Neural progenitor cell (in vitro differentiated cells): ENCODE results near the gene GUCY1A2. TPM values are rescaled to one million over a fixed set of nuclear protein-coding genes. Genes with fewer than 3 reads are reported as not detected.

ENCODE experiments used
- DNase-seq: peaks from one replicate; pipeline ENCODE4 v3.0.0-alpha.2; 2016; ENCODE audit warnings: low spot score
- H2AFZ ChIP-seq: fragments of 200-600 bp; sonication (generic); replicated peaks from 2 replicates; pipeline ENCODE4 v1.6.1; 2016; ENCODE audit warnings: antibody characterized with exemption
- H3F3A ChIP-seq: fragments of 200-600 bp; sonication (generic); 2 replicates; pipeline ENCODE4 v1.6.1; 2016; ENCODE audit warnings: antibody characterized with exemption, low read depth
- H3K27ac ChIP-seq: fragments of 200-600 bp; sonication (generic); 2 replicates; pipeline ENCODE4 v1.5.1; 2016; ENCODE audit warnings: mild to moderate bottlenecking
- H3K27me3 ChIP-seq: fragments of 200-600 bp; sonication (generic); 2 replicates; pipeline ENCODE4 v1.6.1; 2016; ENCODE audit warnings: mild to moderate bottlenecking, moderate library complexity
- H3K36me3 ChIP-seq: fragments of 200-600 bp; sonication (generic); 2 replicates; pipeline ENCODE4 v1.5.1; 2016
- H3K4me1 ChIP-seq: fragments of 200-600 bp; sonication (generic); 2 replicates; pipeline ENCODE4 v1.6.1; 2016; ENCODE audit warnings: mixed run types
- H3K4me2 ChIP-seq: fragments of 200-600 bp; sonication (generic); 2 replicates; pipeline ENCODE4 v1.6.1; 2016
- H3K4me3 ChIP-seq: fragments of 200-600 bp; sonication (generic); 2 replicates; pipeline ENCODE4 v1.5.1; 2016
- H3K79me2 ChIP-seq: fragments of 200-600 bp; sonication (generic); 2 replicates; pipeline ENCODE4 v1.6.1; 2016; ENCODE audit warnings: low read depth
- H3K9ac ChIP-seq: fragments of 200-600 bp; sonication (generic); 2 replicates; pipeline ENCODE4 v1.6.1; 2016
- H3K9me3 ChIP-seq: fragments of 200-600 bp; sonication (generic); 2 replicates; pipeline ENCODE4 v1.5.1; 2016; ENCODE audit warnings: low read depth
- H4K20me1 ChIP-seq: fragments of 200-600 bp; sonication (generic); 2 replicates; pipeline ENCODE4 v1.6.1; 2016; ENCODE audit warnings: low read depth
- H3K27ac Mint-ChIP-seq: 3 replicates; pipeline ENCODE4 v1.8.0; 2021; ENCODE audit warnings: mixed read lengths
- H3K27me3 Mint-ChIP-seq: 2 replicates; pipeline ENCODE4 v1.8.0; 2022; ENCODE audit warnings: low read depth, mild to moderate bottlenecking, inconsistent platforms, moderate library complexity, mixed read lengths; ENCODE audit not compliant: insufficient read depth
- H3K36me3 Mint-ChIP-seq: 3 replicates; pipeline ENCODE4 v1.8.0; 2021; ENCODE audit warnings: mixed read lengths
- H3K4me1 Mint-ChIP-seq: 3 replicates; pipeline ENCODE4 v1.8.0; 2021; ENCODE audit warnings: mixed read lengths
- H3K4me3 Mint-ChIP-seq: 3 replicates; pipeline ENCODE4 v1.8.0; 2021; ENCODE audit warnings: mild to moderate bottlenecking, moderate library complexity, mixed read lengths
- H3K9me3 Mint-ChIP-seq: 3 replicates; pipeline ENCODE4 v1.8.0; 2020; ENCODE audit warnings: mixed read lengths
- CTCF ChIP-seq: fragments of 200-600 bp; sonication (generic); IDR thresholded peaks from 2 replicates; pipeline ENCODE4 v1.5.1; 2017; ENCODE audit warnings: antibody characterized with exemption, mild to moderate bottlenecking
- EZH2 ChIP-seq: fragments of 200-600 bp; sonication (generic); IDR thresholded peaks from 2 replicates; pipeline ENCODE4 v1.6.1; 2017; ENCODE audit warnings: antibody characterized with exemption, mild to moderate bottlenecking, moderate library complexity
- EZH2phosphoT487 ChIP-seq: fragments of 200-600 bp; sonication (generic); IDR thresholded peaks from 2 replicates; pipeline ENCODE4 v1.6.1; 2017; ENCODE audit warnings: antibody characterized with exemption
- total RNA-seq: library from RNA; depleted of rRNA; stranded (reverse); fragments of >200 nt; gene quantifications from 2 replicates; pipeline ENCODE4 v1.2.3, GENCODE V29; 2015; ENCODE audit warnings: low replicate concordance

GUCY1A2 gene
- total RNA-seq, 1 donor from 2014 or later, result 0.54 TPM

GRCh38 chr11:106834567-106834966, 183.7 kb downstream of the GUCY1A2 start:
- Mint-ChIP-seq H3K27me3 (no peaks in the 10 kb centered on the region), H3K36me3 (no peaks in the 10 kb centered on the region), H3K9me3 (no peaks in the 10 kb centered on the region)

GRCh38 chr11:106828976-106829375, 189.3 kb downstream of the GUCY1A2 start:
- no peaks in the 10 kb centered on the region for H4K20me1 ChIP-seq
- Mint-ChIP-seq H3K9me3 (no peaks in the 10 kb centered on the region), H3K4me1 (no peaks in the 10 kb centered on the region), H3K4me3 (no peak overlapping the region), H3K27ac (no peak overlapping the region), H3K36me3 (no peaks in the 10 kb centered on the region), H3K27me3 (no peaks in the 10 kb centered on the region)
- TF ChIP-seq EZH2phosphoT487 (no peak), EZH2 (no peak), CTCF (no peak)
- no peaks in the 10 kb centered on the region for H3K36me3 ChIP-seq
- no peak overlapping the region for H3K4me2 ChIP-seq
- H3K9ac ChIP-seq, result no peak overlapping the region
- no peaks in the 10 kb centered on the region for H3K9me3 ChIP-seq
- H3K27me3 ChIP-seq, result no peaks in the 10 kb centered on the region
- H3K79me2 ChIP-seq, result no peaks in the 10 kb centered on the region
- H3K4me3 ChIP-seq, result no peak overlapping the region
- no peaks in the 10 kb centered on the region for H3F3A ChIP-seq
- no peak for DNase-seq
- no peak overlapping the region for H3K27ac ChIP-seq
- H2AFZ ChIP-seq, result no peak overlapping the region
- no peaks in the 10 kb centered on the region for H3K4me1 ChIP-seq

More at GRCh38 chr11:106834567-106834966, 183.7 kb downstream of the GUCY1A2 start:
- Histone ChIP-seq H3K9ac (no peak overlapping the region), H3K4me2 (no peak overlapping the region), H3K27me3 (no peaks in the 10 kb centered on the region), H3K36me3 (no peaks in the 10 kb centered on the region), H3K4me1 (no peaks in the 10 kb centered on the region), H3K79me2 (no peaks in the 10 kb centered on the region), H3K4me3 (no peak overlapping the region), H3F3A (no peaks in the 10 kb centered on the region), H4K20me1 (no peaks in the 10 kb centered on the region), H2AFZ (no peak overlapping the region), H3K27ac (no peak overlapping the region), H3K9me3 (no peaks in the 10 kb centered on the region)
- Mint-ChIP-seq H3K4me3 (no peak overlapping the region), H3K4me1 (no peaks in the 10 kb centered on the region), H3K27ac (no peak overlapping the region)
- no peak for DNase-seq
- no peak for TF ChIP-seq CTCF
- no peak for TF ChIP-seq EZH2phosphoT487
- TF ChIP-seq EZH2, result no peak

- H3K9me3 Mint-ChIP-seq, result no peaks in the 10 kb centered on the region
- Histone ChIP-seq H3K4me2 (no peak overlapping the region), H3K27me3 (no peaks in the 10 kb centered on the region), H3K9ac (no peak overlapping the region), H3K27ac (no peak overlapping the region), H2AFZ (no peak overlapping the region), H3K9me3 (no peaks in the 10 kb centered on the region), H4K20me1 (no peaks in the 10 kb centered on the region), H3K36me3 (no peaks in the 10 kb centered on the region), H3F3A (no peaks in the 10 kb centered on the region), H3K79me2 (no peaks in the 10 kb centered on the region), H3K4me3 (no peak overlapping the region), H3K4me1 (no peaks in the 10 kb centered on the region)
- no peak overlapping the region for H3K4me3 Mint-ChIP-seq
- no peak for TF ChIP-seq CTCF
- TF ChIP-seq EZH2phosphoT487, result no peak
- no peak for TF ChIP-seq EZH2
- H3K36me3 Mint-ChIP-seq, result no peaks in the 10 kb centered on the region
- H3K4me1 Mint-ChIP-seq, result no peaks in the 10 kb centered on the region
- no peaks in the 10 kb centered on the region for H3K27me3 Mint-ChIP-seq
- no peak overlapping the region for H3K27ac Mint-ChIP-seq
- DNase-seq, result no peak
These were observed 189.7 kb downstream of the GUCY1A2 start for GRCh38 chr11:106828576-106828975.
